IPS-NIHi11 (cell line): Measurements from ENCODE around the gene C16orf96.

Experiments used
- DNase-seq: peaks from one replicate; pipeline ENCODE4 v3.0.0; 2012; ENCODE audit warnings: mixed read lengths, low spot score

The C16orf96 gene

DNA sequence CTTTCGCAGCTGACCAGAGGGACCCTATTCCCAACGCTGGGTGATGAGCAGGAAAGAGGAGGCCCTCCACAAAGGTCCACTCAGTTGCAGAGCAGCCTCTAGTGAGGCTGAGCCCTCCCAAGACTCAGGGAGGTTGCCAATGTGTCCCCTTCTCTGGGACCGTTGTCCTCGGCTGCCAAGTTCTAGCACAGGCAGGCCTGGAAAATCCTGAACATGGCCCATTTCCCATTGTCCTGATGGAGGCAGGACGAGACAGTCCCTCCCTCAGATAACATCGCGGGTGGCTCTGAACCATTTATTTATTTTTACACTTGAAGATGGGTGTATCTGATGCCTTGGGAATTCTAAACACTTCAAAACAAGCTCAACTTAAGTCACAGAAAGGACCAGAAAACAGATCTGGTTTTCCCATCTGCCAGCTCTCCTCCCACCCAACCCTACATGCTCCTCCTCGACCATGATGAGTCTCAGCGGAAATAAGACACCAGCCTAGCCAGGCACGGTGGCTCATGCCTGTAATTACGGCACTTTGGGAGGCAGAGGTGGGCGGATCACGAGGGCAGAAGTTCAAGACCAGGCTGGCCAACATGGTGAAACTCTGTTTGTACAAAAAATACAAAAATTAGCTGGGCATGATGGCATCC, 30.4 kb upstream of the C16orf96 start:
- no peak for DNase-seq

DNA sequence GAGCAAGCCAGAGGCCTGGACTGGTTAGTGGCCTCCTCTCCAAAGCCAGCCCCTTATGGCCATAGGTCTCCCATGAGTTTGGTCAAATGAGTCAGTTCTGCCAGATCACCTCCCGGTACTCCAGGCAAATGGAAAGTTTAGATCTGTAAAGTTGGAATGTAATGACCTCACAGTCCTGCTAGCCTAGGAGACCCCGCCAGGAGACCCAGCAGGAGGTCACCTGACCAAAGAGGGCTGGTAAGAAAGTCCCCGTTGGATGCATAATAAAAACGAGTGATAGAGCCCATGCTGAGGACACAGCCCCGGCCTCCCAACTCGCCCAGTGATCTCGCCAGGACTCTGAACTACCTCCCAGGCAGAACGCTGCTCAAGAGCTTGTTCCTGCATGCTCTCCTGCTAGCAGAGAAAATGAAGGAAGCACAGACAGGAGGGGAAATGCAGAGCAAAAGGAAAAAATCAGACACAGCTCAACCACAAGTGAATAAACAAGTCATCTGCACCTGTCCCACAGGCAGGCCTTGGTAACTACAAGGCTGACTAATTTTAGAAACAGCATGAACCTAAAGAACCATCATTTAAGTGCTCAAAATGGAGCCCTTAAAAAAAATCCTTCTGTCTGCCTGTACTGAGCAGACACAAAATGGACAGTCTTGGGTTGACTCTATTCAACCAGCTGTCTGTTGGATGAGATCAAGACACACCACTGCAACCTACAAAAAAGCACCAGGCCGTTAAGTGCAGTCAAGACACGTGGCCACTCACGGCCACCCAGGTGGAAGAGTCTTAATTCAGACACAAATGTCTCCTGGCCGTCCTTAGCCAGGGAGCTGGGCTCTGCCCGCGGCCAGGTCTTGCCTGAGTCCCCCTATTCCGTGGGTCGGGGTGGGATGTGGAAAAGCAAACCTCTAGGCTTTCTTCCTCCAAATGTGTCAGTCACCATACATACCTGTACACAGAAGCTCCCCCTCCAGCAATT, 26.8 kb upstream of the C16orf96 start:
- peak; percentile 64 for DNase-seq

DNA sequence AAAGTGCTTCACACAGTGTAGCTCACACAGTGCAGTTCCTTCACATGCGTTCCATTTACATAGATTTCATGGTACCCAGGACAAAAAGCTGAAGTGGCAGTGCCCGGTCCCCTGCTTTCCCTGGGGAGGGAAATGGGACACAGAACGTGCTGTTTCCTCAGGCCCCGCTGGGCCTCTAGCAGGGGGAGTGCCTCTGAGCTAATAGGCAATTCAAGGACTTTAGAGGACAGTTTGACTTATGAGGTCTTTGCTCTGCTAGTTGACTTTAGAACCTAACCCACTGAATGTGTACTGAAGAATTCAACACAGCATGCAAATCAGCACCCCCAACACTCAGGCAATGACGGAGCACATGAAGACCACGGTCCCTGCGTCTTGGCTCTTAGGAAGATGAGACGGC, 24.3 kb upstream of the C16orf96 start:
- DNase-seq = no peak

DNA sequence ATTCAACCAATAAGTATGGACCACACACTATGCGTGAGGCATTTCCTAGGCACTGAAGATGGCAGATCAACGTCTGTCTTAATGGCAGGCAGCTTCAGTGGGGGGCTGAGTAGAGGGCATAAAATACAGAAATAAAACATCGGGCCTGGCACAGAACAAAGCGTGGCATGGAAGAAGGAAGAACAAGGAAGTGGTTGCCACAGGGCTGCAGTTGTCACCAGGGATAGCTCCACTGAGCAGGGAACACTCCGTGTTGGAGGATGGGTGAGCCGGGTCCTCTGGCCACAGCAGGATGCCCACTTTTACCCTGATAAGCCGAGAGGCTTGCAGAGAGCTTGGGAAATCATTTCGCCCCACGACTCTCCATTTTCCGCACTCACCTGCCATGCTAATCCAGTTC, 23.9 kb upstream of the C16orf96 start:
- no peak for DNase-seq

DNA sequence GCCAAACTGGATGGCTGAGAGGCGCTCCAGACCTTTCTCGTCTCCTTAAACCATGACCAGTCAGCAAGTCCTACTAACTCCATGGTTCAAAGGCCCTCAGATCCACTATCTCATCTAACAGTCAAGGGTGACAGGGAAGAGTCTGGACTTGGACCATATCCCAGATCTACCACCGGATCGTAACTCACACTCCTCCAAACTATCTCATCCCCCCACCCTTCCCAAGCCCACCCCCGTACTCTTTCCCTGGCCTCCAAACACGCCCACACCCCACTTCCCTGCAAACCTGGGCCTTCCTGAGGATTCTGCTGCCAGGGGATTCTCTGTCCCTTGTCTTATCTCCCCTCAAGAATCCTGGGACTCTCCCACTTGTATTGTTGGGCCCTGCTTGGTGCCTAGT, 22.6 kb upstream of the C16orf96 start:
- no peak for DNase-seq

DNA sequence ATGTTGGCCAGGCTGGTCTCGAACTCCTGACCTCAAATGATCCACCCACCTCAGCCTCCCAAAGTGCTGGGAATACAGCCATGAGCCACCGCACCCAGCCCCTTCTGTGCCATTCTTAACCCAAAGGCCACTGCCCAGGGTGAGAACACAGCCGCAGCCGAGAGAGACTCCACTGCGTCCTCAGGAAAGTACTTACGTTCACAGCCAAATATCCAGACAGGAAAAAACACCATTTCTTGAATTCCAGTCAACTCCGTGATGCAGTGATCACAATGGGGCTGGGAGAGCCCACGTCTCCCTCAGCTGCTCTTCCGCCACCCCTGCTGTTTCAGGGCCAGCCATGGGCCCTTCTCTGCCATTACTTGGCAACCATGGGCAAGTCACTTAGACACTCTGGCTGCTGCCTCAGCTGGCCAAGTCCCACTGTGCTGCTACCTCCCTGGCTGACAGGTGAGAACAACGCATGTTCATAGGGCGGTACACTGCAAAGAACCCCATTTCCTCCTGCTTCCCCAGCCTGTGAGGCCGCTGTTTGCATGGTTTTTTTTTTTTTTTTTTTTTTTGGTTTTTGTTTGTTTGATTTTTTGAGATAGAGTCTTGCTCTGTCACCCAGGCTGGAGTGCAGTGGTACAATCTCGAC, 21.9 kb upstream of the C16orf96 start:
- no peak for DNase-seq

DNA sequence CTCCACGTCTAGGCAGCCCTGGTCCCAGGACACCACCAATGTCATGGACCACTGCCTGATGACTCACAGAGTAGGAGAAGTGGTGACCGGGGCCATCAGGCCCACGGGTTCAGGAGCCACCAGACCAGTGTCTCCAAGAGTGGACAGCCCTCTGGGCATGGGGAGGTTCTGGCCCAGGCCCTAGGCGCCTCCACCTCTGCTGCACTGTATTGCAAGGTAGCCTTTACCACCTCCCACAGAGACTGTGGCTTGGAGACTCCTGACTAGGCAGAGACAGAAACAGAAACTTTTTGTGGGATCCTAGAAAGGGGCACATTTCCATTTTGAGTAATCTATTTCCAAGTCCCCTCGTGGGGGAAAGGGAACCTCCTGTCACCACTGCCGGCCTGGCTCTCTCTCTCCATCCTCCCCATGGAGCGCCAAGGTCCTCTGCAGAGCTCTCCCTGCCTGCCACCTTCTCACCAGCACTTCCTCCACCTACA, 20.5 kb upstream of the C16orf96 start:
- DNase-seq = no peak

DNA sequence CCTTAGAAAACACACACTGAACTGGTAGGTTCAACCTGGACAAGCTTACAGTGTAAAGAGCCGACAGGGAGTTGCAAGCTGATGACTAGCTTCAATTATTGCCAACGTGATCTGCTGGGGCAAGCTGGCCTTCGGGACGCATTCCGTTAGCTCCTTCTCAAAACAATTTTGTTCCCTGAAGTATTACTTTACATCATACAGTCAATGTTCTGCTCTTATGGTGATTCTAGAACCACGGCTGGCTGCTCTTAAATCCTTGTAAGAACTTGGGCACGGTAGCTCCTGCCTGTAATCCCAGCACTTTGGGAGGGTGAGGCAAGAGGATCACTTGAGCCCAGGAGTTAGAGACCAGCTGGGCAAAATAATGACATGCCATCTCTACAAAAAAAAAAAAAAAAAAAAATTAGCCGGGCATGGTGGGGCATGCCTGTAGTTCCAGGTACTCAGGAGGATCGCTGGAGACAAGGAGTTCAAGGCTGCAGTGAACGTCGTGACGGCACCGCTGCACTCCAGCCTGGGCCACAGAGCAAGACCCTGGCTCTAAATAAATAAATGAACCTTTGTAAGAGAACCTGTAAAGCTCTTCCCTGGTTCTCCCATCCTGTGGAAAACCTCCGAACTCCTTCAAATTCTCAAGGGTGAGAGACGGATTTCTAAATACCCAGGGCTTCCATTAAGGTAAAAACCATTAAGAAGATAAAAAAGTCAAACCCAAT, 19.6 kb upstream of the C16orf96 start:
- no peak for DNase-seq

DNA sequence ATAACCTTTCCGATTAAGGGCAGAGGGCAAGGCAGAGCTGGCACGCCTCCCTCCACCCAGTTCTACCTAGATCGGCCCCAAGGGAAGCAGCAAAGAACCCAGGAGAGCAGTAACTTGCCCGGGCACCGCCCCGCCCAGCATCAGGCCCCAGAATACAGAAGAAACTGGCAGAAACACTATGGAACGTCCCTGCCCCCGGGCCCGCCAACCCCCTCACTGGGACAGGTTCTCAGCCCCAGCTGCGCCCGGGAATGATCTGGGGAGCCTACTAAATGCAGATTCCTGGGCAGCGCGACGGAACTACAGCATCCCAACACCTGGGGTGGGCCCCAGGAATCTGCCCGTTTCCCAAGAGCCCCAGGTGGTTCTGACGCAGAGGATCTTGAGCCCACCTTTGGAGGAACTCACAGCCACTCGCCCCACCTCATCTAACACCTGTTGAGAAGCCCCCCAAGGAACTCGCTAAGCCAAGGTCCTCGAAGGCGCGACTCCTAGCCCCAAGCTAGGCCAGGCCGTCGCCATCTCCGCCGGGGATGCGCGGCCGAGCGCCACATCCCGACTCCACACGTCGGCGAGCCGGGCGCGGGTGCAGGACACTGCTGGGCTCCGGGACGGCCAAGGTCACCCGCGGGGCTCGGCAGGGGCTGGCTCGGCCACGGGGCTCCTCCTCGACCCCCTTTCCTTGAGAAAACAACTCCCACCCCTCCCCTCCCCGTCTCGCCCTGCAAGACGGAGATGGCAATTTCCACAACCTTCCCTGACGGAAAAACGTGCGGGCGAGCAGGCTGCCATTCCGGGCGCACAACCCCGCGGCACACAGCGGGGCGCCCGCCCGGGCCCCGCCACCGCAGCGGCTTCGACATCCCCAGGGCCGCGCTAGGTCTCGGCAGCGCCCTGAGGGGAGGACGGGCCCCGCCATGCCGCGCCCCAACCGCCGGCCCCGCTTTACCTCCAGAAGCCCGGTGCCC, 18.5 kb upstream of the C16orf96 start:
- DNase-seq = peak; percentile 62

DNA sequence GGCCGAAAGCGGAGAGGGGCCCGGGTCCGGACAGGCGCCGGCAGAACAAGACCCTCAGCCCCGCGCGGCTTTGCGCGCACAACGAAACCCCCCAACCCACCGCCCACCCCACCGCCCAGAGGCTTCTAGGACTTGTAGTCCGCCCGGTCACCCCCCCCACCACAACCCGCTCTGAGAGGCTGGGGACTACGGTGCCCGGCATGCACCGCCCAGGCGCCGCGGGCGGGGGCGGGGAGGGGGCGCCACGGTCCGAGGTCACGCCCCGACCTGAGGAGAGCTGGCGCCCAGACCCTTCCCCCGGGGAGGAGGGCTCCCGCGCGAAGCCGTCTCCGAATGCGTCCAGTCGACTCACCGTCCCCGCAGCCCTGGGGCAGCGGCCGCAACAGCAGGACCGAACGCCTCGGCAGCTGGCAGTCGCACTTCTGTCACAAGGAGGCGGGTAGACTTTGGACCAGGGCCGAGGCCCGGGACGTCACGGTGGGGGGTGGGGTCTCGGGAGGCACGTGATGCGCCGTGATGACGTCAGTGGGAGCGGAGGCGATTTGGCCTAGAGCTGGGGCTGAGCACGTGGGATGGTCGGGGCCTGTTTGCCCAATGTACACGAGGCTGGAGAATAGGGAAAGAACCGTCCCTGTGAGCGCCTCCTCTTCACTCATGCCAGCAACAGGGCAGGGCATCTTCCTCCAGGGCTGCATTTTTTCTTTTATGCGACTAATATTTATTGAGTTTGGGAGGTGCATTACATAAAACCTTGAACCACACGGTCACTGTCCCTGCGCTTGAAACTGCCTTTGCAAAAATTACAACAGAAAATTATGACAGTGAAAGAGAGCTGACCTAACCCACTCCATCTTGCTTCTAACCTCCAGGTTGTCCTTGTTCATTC, 17.5 kb upstream of the C16orf96 start, which contains the start of gene CDIP1:
Gene CDIP1 (minus strand): TSS at position 424 of the 886 bp plus-strand sequence. CDS start 24,643 bp downstream, outside the sequence.
- DNase-seq = peak; percentile 95

DNA sequence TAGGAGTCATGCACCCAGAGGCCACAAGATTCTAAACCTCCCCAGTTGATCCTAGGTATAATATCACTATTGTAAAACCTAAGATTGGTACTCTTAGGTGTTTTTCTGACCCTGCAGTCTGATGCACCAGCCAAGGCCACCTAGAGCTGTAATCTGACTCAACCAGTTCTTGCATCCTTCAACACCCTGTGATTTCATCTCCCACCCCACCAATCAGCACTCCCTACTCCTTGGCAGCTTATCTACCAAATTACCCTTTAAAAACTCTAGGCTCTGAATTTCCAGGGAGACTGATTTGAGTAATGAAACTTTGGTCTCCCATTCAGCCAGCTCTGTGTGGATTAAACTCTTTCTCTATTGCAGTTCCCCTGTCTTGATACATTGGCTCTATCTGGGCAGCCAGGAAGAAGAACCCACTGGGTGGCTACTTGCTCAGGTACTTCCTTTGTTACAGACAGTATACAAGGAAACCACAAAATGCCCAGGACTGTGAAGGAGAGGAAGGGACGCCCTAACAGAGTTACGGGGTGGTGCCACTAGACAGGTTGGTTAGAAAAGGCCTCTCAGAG, 16.3 kb upstream of the C16orf96 start:
- DNase-seq = no peak

DNA sequence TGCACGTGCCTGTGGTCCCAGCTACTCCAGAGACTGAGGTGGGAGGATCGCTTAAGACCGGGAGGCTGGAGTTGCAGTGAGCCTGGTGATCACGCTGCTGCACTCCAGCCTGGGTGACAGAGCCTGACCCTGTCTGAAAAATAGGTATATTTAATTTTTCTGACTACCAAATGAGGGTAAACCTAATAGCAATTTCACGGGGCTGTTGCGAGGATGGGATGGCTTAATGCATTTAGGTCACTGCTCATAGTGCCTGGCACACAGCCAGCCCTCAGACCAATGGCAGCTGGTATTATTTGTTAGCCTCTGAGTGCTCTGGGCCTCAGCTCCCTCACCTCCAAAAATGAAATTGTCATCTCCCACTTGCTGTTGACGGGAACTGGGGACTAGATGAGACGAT, 11.7 kb upstream of the C16orf96 start:
- no peak for DNase-seq

DNA sequence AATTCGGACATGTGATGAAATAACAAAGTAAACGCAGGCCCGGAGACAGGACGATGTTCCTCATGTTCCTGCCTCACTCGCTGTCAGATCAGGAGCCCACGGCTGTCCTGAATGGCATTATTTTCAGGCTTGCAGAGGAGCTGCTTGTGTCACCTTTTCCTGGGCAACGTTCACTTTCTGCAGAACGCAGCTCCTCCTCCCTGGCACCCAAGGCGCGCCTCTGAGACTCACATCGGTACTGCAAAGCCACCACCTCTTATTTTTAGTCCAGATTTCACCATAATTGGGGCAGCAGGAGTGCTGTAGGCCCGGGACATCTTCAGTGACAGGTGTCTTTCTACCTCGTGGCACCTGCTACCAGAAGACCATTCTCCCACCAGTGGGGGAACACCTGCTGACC, 8.0 kb upstream of the C16orf96 start:
- DNase-seq = no peak

DNA sequence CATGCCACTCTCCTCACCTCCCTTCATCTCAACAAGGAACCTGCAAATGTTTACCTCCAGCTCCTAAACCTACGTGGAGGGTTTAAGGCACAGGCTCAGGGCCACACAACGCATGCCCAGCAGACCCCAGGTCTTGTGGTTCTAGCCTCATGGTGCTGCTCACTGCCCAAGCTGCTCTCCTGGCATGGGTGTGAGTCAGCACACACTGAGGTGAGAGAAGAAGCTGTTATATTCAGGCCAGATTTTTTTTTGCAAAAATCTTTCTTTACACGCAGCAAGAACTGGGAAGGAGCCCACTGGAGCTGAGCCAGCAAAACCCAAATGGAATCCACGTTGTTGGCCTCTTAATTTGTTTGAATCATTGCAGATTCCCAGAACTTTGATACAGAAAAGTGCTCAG, 5.5 kb upstream of the C16orf96 start:
- no peak for DNase-seq

DNA sequence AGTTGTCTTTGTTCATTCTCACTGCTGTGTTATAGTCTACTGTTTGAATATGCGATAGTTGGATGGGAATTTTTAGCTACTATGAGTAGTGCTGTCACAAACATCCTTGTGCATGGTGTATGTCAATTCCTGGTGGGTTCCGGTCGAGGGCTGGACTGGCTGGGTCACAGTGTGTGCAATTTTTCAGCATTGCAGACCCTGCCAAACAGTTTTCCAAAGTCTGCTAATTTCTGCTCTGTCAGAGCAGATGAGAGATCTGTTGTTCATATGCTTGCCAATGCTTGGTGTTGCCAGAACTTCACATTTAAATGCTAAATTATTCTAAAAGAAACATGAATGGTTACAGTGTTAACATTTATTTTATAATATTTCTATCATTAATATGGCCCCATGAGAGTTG, 3.6 kb upstream of the C16orf96 start:
- DNase-seq = no peak

DNA sequence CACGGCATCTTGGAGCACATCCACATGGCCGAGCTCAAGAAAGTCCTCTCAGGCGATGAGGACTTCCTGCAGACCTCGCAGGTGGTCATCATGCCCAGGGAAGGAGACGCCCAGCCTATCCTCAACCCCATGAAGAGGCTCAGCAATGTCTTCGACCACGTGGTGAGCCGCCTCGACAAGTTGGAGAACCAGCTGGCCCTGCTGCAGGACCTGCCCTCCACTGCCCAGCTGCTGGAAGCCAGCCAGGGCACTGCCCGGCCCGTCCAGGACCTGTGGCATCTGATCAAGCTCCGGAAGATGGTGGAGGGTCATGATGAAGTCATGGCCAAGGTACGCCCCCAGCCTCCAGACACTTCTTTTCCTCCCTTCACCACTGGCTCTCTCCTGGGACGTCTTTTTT, 440 bp downstream of the C16orf96 start:
- no peak for DNase-seq

DNA sequence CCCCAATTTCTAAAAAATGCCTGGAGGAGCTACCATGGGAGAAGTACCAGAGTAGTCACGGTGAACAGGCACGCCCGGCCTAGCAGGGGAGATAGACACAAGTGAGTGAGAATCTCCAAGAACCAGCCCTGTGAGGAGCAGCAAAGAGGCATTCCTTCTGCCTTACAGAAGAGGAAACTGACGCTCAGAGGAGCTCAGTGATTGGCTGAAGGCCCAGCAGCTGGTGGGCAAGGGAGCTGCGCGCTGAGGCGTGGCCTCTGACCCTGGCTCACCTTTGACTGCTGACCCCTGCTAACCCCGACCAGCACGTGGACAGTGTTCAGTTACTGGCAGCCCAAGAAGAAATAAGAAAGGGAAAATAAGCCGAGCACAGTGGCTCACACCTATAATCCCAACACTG, 1.8 kb downstream of the C16orf96 start:
- DNase-seq = no peak

DNA sequence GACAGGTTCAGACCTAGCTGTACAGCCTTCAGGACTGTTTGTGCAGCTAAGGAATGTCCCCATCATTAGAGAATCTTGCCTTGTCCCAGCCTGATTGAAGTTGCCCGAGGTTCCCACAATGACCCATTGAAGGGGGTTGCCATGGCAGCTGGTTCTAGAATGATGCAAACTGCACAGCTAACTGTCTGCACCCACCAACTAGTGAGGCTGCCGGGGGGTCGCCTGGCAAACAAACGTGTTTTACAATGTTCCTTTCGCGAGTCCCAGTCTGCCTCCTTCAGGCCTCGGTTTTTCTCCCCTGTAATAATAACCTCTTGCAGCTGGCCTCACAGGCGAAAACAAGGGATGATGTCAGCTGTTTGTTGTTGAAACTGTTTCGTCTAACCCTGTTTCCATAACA, 5.5 kb downstream of the C16orf96 start:
- DNase-seq = no peak

DNA sequence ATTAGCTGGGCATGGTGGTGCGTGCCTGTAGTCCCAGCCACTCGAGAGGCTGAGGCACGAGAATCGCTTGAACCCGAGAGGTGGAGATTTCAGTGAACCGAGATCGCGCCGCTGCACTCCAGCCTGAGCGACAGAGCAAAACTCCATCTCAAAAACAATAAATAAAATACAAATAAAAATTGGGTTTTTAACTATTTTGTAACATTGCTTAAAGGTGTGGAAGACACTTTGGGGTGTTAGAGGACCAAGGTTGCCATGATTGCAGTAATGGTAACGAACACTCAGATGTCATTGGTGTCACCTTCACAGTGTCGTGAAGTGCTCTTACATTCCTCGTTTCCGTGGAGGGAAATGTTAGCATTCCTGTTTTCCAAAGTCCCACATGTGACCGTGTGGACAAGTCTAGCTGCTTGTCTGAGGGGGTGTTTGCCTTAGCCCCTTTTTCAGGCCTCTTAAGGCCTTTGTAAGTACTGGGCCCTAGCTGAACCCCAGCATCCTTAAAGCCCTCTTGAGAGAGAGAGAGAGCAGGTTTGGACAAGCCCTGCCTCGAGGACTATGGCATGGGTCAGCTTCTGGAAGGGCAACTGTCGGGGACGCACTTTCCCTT, 8.6 kb downstream of the C16orf96 start:
- DNase-seq = no peak
